ENCODE data around the gene DEFB113. TPM values are rescaled to one million over a fixed set of nuclear protein-coding genes. Genes with fewer than 3 reads are reported as not detected.

Gene DEFB113
- total and polyA plus RNA-seq, 10 of the 15 experiments (the other 5 are each of a cell fraction or from before 2014, with no cell fraction given), result not detected

DNA sequence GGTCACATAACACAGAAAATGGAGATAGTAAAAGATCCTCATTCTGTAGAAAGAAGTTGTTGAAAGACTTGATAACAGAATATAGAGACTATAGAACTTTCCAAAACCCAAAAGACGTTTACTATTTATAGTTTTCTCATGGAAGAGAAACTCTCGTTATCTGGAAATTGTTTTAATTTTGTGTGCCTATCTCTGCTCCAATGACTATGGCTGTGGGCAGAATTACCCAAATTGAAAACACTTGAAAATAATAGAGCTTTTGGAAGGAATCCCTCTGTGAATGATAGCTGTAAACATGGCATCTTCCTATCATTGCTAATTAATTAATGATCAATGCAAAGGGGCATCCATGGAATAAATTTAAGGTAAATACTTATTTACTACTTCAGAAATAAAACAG, 5.4 kb downstream of the DEFB113 start, which contains the start of gene DEFB114 (continued):
- TF ChIP-seq RELB (IDR thresholded peaks at IDR 0.05; ENCODE audit: low read depth) (no peak), CBX3 (IDR thresholded peaks at IDR 0.05; ENCODE audit: borderline replicate concordance, low read depth) (no peak), SREBF2 (IDR thresholded peaks at IDR 0.05; ENCODE audit: low read length) (no peak), RAD51 (IDR thresholded peaks at IDR 0.05) (no peak), POU2F2 (IDR thresholded peaks at IDR 0.05; ENCODE audit: borderline replicate concordance, low read depth, low read length) (no peak), ZBED1 (IDR thresholded peaks at IDR 0.05; ENCODE audit: borderline replicate concordance) (no peak), TBL1XR1 (IDR thresholded peaks at IDR 0.05; ENCODE audit: low read depth, low read length) (no peak), CEBPB (IDR thresholded peaks at IDR 0.05; ENCODE audit: borderline replicate concordance in 1 of 2, low read depth in 2 of 2, low read length in 2 of 2) (no peak), SMC3 (IDR thresholded peaks at IDR 0.05; ENCODE audit: borderline replicate concordance, low read length) (no peak), CHD1 (IDR thresholded peaks at IDR 0.05; ENCODE audit: low read depth, low read length) (no peak)
- TF ChIP-seq, protein P1, sequence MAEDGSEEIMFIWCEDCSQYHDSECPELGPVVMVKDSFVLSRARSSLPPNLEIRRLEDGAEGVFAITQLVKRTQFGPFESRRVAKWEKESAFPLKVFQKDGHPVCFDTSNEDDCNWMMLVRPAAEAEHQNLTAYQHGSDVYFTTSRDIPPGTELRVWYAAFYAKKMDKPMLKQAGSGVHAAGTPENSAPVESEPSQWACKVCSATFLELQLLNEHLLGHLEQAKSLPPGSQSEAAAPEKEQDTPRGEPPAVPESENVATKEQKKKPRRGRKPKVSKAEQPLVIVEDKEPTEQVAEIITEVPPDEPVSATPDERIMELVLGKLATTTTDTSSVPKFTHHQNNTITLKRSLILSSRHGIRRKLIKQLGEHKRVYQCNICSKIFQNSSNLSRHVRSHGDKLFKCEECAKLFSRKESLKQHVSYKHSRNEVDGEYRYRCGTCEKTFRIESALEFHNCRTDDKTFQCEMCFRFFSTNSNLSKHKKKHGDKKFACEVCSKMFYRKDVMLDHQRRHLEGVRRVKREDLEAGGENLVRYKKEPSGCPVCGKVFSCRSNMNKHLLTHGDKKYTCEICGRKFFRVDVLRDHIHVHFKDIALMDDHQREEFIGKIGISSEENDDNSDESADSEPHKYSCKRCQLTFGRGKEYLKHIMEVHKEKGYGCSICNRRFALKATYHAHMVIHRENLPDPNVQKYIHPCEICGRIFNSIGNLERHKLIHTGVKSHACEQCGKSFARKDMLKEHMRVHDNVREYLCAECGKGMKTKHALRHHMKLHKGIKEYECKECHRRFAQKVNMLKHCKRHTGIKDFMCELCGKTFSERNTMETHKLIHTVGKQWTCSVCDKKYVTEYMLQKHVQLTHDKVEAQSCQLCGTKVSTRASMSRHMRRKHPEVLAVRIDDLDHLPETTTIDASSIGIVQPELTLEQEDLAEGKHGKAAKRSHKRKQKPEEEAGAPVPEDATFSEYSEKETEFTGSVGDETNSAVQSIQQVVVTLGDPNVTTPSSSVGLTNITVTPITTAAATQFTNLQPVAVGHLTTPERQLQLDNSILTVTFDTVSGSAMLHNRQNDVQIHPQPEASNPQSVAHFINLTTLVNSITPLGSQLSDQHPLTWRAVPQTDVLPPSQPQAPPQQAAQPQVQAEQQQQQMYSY (CRISPR knock-in tag; IDR thresholded peaks at IDR 0.05), result no peak

All from GM12878 (cell line).